DND-41 (cell line): Measurements from ENCODE around the gene USH1G.

Experiments
- CTCF ChIP-seq: IDR thresholded peaks from 2 replicates; pipeline ENCODE4 v1.5.1; 2012; ENCODE audit warnings: borderline replicate concordance, low read length, moderate library complexity, mild to moderate bottlenecking; ENCODE audit not compliant: poor library complexity, severe bottlenecking; ENCODE audit errors: extremely low read depth
- EZH2 ChIP-seq: IDR thresholded peaks from 3 replicates; pipeline ENCODE4 v1.6.1; 2012; ENCODE audit warnings: borderline replicate concordance, low read depth, mild to moderate bottlenecking, moderate library complexity, low read length, inconsistent platforms; ENCODE audit not compliant: severe bottlenecking

DNA sequence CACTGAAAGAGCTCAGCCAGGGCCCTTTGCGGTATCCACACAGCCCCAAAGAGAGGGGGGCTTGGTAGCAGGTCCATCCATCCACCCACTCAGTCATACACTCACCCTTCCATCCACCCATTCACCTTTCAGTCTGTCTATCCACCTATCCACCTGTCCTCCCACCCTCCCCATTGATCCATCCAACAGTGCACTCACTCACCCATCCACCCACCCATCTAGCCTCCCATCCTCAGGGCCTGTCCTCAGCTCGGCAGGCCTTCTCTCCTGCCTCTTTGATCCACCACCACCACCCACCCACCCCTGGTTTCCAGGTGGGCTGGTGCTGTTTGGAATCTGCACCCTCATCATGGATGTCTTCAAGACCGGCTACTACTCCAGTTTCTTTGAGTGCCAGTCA lies 2.2 kb upstream of the USH1G start:
- TF ChIP-seq EZH2 (no peak), CTCF (no peak)
